Ishikawa (cell line): Measurements from ENCODE around the gene RASGRP2.

Experiments used
- CEBPB ChIP-seq: IDR thresholded peaks from 2 replicates; pipeline ENCODE4 v1.6.1; 2012
- CREB1 ChIP-seq: IDR thresholded peaks from 2 replicates; pipeline ENCODE4 v1.6.1; 2012; ENCODE audit warnings: low read depth
- EP300 ChIP-seq: IDR thresholded peaks from 2 replicates; pipeline ENCODE4 v1.6.1; 2012; ENCODE audit warnings: borderline replicate concordance
- FOXM1 ChIP-seq: IDR thresholded peaks from 2 replicates; pipeline ENCODE4 v1.6.1; 2012; ENCODE audit warnings: low read depth, borderline replicate concordance
- MAX ChIP-seq: IDR thresholded peaks from 2 replicates; pipeline ENCODE4 v1.6.1; 2012
- RAD21 ChIP-seq: IDR thresholded peaks from 2 replicates; pipeline ENCODE4 v1.6.1; 2012; ENCODE audit warnings: low read depth
- TAF1 ChIP-seq: IDR thresholded peaks from 2 replicates; pipeline ENCODE4 v1.6.1; 2012; ENCODE audit warnings: low read depth, mild to moderate bottlenecking
- TCF12 ChIP-seq: IDR thresholded peaks from 2 replicates; pipeline ENCODE4 v1.6.1; 2012; ENCODE audit warnings: low read depth
- TEAD4 ChIP-seq: IDR thresholded peaks from 2 replicates; pipeline ENCODE4 v1.6.1; 2012
- YY1 ChIP-seq: IDR thresholded peaks from 2 replicates; pipeline ENCODE4 v1.6.1; 2012; ENCODE audit warnings: low read depth
- TF ChIP-seq, protein P1 (sequence below): IDR thresholded peaks from 2 replicates; pipeline ENCODE4 v1.6.1; 2012; ENCODE audit warnings: low read depth, mild to moderate bottlenecking
- TF ChIP-seq, protein P2 (sequence below): IDR thresholded peaks from 2 replicates; pipeline ENCODE4 v1.6.1; 2012

DNA sequence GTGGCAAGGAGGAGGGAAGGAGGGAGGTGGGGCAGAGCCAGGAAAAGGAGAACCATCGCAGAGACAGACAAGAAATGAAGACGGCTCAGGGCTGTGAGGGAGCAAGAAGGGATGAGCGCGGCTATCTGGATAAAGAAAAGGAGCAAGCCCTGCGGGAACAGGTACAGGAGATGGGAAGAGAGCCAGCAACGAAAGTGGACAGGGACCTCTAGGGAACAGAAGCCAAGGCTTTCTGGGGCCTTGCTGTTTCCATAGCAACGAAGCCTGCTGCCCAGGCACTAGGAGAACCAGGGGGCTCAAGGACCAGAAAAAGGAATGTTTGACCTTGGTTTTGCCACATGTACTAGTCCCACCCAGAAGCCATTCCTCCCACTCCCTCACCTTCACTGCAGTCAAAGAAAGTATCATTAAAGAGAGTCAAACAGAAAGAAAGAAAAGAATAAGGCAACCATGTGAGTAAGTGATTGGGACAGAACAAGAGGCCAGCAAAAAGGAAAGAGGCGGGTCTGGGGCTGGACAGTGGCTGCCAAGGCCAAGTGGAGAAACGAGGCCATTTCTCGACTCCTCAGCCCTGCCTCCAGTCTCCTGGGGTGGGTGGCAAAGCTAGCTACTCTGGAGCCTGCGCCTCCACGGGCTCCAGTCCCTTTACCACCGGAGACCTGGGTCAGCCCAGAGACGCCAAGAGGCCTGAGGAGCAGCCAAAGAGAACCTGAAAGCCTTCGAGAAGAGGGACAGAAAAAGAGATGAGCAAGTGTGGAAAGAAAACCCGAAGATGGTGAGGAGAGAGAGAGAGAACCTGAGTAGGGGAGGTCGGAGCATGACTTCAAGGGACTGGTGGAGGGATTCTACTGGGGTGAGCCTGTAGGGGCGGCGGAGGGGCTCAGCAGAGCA, 56.1 kb downstream of the RASGRP2 start:
- TF ChIP-seq, protein P1, sequence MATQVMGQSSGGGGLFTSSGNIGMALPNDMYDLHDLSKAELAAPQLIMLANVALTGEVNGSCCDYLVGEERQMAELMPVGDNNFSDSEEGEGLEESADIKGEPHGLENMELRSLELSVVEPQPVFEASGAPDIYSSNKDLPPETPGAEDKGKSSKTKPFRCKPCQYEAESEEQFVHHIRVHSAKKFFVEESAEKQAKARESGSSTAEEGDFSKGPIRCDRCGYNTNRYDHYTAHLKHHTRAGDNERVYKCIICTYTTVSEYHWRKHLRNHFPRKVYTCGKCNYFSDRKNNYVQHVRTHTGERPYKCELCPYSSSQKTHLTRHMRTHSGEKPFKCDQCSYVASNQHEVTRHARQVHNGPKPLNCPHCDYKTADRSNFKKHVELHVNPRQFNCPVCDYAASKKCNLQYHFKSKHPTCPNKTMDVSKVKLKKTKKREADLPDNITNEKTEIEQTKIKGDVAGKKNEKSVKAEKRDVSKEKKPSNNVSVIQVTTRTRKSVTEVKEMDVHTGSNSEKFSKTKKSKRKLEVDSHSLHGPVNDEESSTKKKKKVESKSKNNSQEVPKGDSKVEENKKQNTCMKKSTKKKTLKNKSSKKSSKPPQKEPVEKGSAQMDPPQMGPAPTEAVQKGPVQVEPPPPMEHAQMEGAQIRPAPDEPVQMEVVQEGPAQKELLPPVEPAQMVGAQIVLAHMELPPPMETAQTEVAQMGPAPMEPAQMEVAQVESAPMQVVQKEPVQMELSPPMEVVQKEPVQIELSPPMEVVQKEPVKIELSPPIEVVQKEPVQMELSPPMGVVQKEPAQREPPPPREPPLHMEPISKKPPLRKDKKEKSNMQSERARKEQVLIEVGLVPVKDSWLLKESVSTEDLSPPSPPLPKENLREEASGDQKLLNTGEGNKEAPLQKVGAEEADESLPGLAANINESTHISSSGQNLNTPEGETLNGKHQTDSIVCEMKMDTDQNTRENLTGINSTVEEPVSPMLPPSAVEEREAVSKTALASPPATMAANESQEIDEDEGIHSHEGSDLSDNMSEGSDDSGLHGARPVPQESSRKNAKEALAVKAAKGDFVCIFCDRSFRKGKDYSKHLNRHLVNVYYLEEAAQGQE: no peak
- TF ChIP-seq TAF1: no peak
- TF ChIP-seq CREB1: no peak
- TF ChIP-seq EP300: no peak
- TF ChIP-seq YY1: no peak
- TF ChIP-seq RAD21: no peak
- no peak for TF ChIP-seq TCF12
- TF ChIP-seq, protein P2, sequence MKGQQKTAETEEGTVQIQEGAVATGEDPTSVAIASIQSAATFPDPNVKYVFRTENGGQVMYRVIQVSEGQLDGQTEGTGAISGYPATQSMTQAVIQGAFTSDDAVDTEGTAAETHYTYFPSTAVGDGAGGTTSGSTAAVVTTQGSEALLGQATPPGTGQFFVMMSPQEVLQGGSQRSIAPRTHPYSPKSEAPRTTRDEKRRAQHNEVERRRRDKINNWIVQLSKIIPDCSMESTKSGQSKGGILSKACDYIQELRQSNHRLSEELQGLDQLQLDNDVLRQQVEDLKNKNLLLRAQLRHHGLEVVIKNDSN: no peak
- no peak for TF ChIP-seq MAX
- no peak for TF ChIP-seq TEAD4
- TF ChIP-seq CEBPB: no peak
- TF ChIP-seq FOXM1: no peak
